ENCODE data around the gene CXXC5. TPM values are rescaled to one million over a fixed set of nuclear protein-coding genes. Genes with fewer than 3 reads are reported as not detected.
"Not testable (repeated sequence)": the region's sequence is repeated elsewhere in the genome, so short reads cannot be mapped to it uniquely, and the experiment has no call there.

Gene CXXC5
- total and polyA plus RNA-seq, 3 experiments from 2014 or later = 2.1 to 67.0 (median 3.1) TPM

GRCh38 chr5:139723986-139724587, 75.9 kb downstream of the CXXC5 start:
- ChIA-PET CTCF (interaction anchor here (0.7 kb wide), 1 partner anchor 42 kb away, joined by 3 read pairs; no protein-coding TSS in a partner anchor), POLR2A (no interaction called here)
- Histone ChIP-seq H3K27me3 (ENCODE audit: insufficient read depth, low read length, poor library complexity, severe bottlenecking) (no peaks in the 10 kb centered on the region), H3K4me3 (ENCODE audit: low read length) (no peak overlapping the region), H3K27ac (ENCODE audit: low read depth, low read length) (no peak overlapping the region), H3K9me3 (ENCODE audit: low read length) (no peaks in the 10 kb centered on the region), H3K4me1 (ENCODE audit: insufficient read depth, low read length) (no peaks in the 10 kb centered on the region), H3K36me3 (ENCODE audit: insufficient read depth, low read length) (no peaks in the 10 kb centered on the region)
- Mint-ChIP-seq H3K4me1 (no peaks in the 10 kb centered on the region), H3K36me3 (peaks cover 1 to 12% (median 8%) of the 10 kb centered on the region in 3 donors), H3K4me3 (no peak overlapping the region), H3K9me3 (peaks cover 0 to 3% (median 2%) of the 10 kb centered on the region in 5 donors), H3K27me3 (no peaks in the 10 kb centered on the region), H3K27ac (peak overlapping the region in 1 of 8 donors; percentile 64)
- no peak for DNase-seq

- ChIA-PET POLR2A (no interaction called here), CTCF (no interaction called here)
- Mint-ChIP-seq H3K27ac (peak overlapping the region in 1 of 8 donors; percentile 14), H3K27me3 (no peaks in the 10 kb centered on the region), H3K36me3 (peaks cover 1 to 12% (median 4%) of the 10 kb centered on the region in 3 donors), H3K9me3 (no peaks in the 10 kb centered on the region), H3K4me3 (no peak overlapping the region), H3K4me1 (no peaks in the 10 kb centered on the region)
- no peaks in the 10 kb centered on the region for H3K9me3 ChIP-seq (ENCODE audit: low read length)
- H3K36me3 ChIP-seq (ENCODE audit: insufficient read depth, low read length) = no peaks in the 10 kb centered on the region
- peak in 1 of 5 donors; percentile 23 for DNase-seq
- H3K27me3 ChIP-seq (ENCODE audit: insufficient read depth, low read length, poor library complexity, severe bottlenecking) = no peaks in the 10 kb centered on the region
- H3K4me1 ChIP-seq (ENCODE audit: insufficient read depth, low read length) = no peaks in the 10 kb centered on the region
- H3K4me3 ChIP-seq (ENCODE audit: low read length) = no peak overlapping the region
- H3K27ac ChIP-seq (ENCODE audit: low read depth, low read length) = no peak overlapping the region
Measured at GRCh38 chr5:139725073-139725830, 77.1 kb downstream of the CXXC5 start.

- Histone ChIP-seq H3K4me3 (ENCODE audit: low read length) (no peak overlapping the region), H3K36me3 (ENCODE audit: insufficient read depth, low read length) (no peaks in the 10 kb centered on the region), H3K9me3 (ENCODE audit: low read length) (no peaks in the 10 kb centered on the region), H3K27ac (ENCODE audit: low read depth, low read length) (no peak overlapping the region), H3K27me3 (ENCODE audit: insufficient read depth, low read length, poor library complexity, severe bottlenecking) (no peaks in the 10 kb centered on the region), H3K4me1 (ENCODE audit: insufficient read depth, low read length) (no peaks in the 10 kb centered on the region)
- ChIA-PET POLR2A (interaction anchor here (0.5 kb wide), 1 partner anchor 41 kb away, joined by 3 read pairs; no protein-coding TSS in a partner anchor), CTCF (no interaction called here)
- Mint-ChIP-seq H3K36me3 (peaks cover 1 to 12% (median 4%) of the 10 kb centered on the region in 3 donors), H3K9me3 (no peaks in the 10 kb centered on the region), H3K4me3 (no peak overlapping the region), H3K27me3 (no peaks in the 10 kb centered on the region), H3K4me1 (no peaks in the 10 kb centered on the region), H3K27ac (no peak overlapping the region)
- peak in 1 of 5 donors; percentile 14 for DNase-seq
Measured at GRCh38 chr5:139726248-139726647, 78.1 kb downstream of the CXXC5 start.

GRCh38 chr5:139727615-139728014, 79.5 kb downstream of the CXXC5 start:
- H3K36me3 Mint-ChIP-seq; H3K4me3 Mint-ChIP-seq; H3K27ac Mint-ChIP-seq; H3K27me3 Mint-ChIP-seq; H3K27me3 ChIP-seq (ENCODE audit: insufficient read depth, low read length, poor library complexity, severe bottlenecking); POLR2A ChIA-PET; DNase-seq; H3K36me3 ChIP-seq (ENCODE audit: insufficient read depth, low read length); H3K4me1 ChIP-seq (ENCODE audit: insufficient read depth, low read length); H3K9me3 ChIP-seq (ENCODE audit: low read length); H3K4me3 ChIP-seq (ENCODE audit: low read length); H3K27ac ChIP-seq (ENCODE audit: low read depth, low read length); H3K9me3 Mint-ChIP-seq; H3K4me1 Mint-ChIP-seq: not testable (repeated sequence)
- CTCF ChIA-PET = interaction anchor here (0.9 kb wide), 1 partner anchor 38 kb away, joined by 3 read pairs; no protein-coding TSS in a partner anchor

- Mint-ChIP-seq H3K9me3 (no peaks in the 10 kb centered on the region), H3K27me3 (no peaks in the 10 kb centered on the region), H3K4me1 (no peaks in the 10 kb centered on the region), H3K4me3 (no peak overlapping the region), H3K36me3 (no peaks in the 10 kb centered on the region), H3K27ac (no peak overlapping the region)
- DNase-seq = no peak
- Histone ChIP-seq H3K27me3 (ENCODE audit: insufficient read depth, low read length, poor library complexity, severe bottlenecking) (no peaks in the 10 kb centered on the region), H3K4me3 (ENCODE audit: low read length) (no peak overlapping the region), H3K4me1 (ENCODE audit: insufficient read depth, low read length) (no peaks in the 10 kb centered on the region), H3K9me3 (ENCODE audit: low read length) (no peaks in the 10 kb centered on the region), H3K27ac (ENCODE audit: low read depth, low read length) (no peak overlapping the region), H3K36me3 (ENCODE audit: insufficient read depth, low read length) (no peaks in the 10 kb centered on the region)
- ChIA-PET POLR2A (no interaction called here), CTCF (interaction anchor here (1.3 to 2.0 kb wide), 4 partner anchors 18 to 96 kb away, joined by 3 to 7 read pairs (median 4); no protein-coding TSS in a partner anchor)
Measured at GRCh38 chr5:139731281-139731680, 83.1 kb downstream of the CXXC5 start.

GRCh38 chr5:139732019-139732418, 83.9 kb downstream of the CXXC5 start:
- no peak overlapping the region for H3K4me3 ChIP-seq (ENCODE audit: low read length)
- no peaks in the 10 kb centered on the region for H3K9me3 ChIP-seq (ENCODE audit: low read length)
- Mint-ChIP-seq H3K36me3 (no peaks in the 10 kb centered on the region), H3K4me1 (no peaks in the 10 kb centered on the region), H3K27me3 (no peaks in the 10 kb centered on the region), H3K9me3 (no peaks in the 10 kb centered on the region), H3K4me3 (no peak overlapping the region), H3K27ac (no peak overlapping the region)
- POLR2A ChIA-PET = no interaction called here
- H3K27me3 ChIP-seq (ENCODE audit: insufficient read depth, low read length, poor library complexity, severe bottlenecking) = no peaks in the 10 kb centered on the region
- H3K4me1 ChIP-seq (ENCODE audit: insufficient read depth, low read length) = no peaks in the 10 kb centered on the region
- CTCF ChIA-PET = interaction anchor here (1.3 to 1.5 kb wide), 2 partner anchors 18 to 43 kb away, joined by 4 read pairs; no protein-coding TSS in a partner anchor
- no peak overlapping the region for H3K27ac ChIP-seq (ENCODE audit: low read depth, low read length)
- no peaks in the 10 kb centered on the region for H3K36me3 ChIP-seq (ENCODE audit: insufficient read depth, low read length)
- DNase-seq = no peak

DNA sequence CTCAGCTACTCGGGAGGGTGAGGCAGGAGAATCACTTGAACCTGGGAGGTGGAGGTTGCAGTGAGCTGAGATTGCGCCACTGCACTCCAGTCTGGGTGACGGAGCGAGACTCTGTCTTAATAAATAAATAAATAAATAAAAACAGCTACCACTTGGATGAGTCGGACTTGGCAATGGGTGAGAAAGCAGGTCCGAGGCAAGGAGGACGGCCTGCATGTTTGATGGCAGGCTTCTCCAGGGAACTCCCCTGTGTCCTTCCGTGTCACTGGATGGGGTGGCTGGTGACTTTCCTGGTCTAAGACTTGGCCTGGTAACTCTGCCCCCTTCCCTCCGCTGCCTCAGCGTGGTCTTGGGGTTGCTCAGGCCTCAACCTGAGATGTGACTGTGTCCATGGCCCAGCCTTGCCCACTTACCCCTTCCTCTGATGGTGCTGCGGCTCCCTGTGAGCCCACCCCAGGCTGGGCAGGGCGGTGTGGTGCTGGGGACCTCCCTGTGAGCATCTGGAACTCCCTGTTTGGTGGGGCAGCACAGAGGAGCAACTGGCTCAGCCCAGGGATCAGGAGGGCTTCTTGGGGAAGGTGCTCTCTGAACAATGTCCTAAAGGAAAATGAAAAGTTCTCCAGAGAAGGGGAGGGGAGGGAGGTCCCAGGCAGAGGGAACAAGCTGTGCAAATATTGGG, 85.0 kb downstream of the CXXC5 start:
- H3K4me3 Mint-ChIP-seq = no peak overlapping the region
- H3K4me1 ChIP-seq (ENCODE audit: insufficient read depth, low read length) = no peaks in the 10 kb centered on the region
- ChIA-PET POLR2A (no interaction called here), CTCF (no interaction called here)
- no peak overlapping the region for H3K27ac Mint-ChIP-seq
- H3K9me3 Mint-ChIP-seq = no peaks in the 10 kb centered on the region
- no peaks in the 10 kb centered on the region for H3K27me3 ChIP-seq (ENCODE audit: insufficient read depth, low read length, poor library complexity, severe bottlenecking)
- H3K9me3 ChIP-seq (ENCODE audit: low read length) = no peaks in the 10 kb centered on the region
- H3K4me3 ChIP-seq (ENCODE audit: low read length) = no peak overlapping the region
- H3K27ac ChIP-seq (ENCODE audit: low read depth, low read length) = no peak overlapping the region
- no peaks in the 10 kb centered on the region for H3K27me3 Mint-ChIP-seq
- no peaks in the 10 kb centered on the region for H3K4me1 Mint-ChIP-seq
- H3K36me3 Mint-ChIP-seq = no peaks in the 10 kb centered on the region
- H3K36me3 ChIP-seq (ENCODE audit: insufficient read depth, low read length) = no peaks in the 10 kb centered on the region
- no peak for DNase-seq

All from CD8-positive, alpha-beta memory T cell (primary cell).